ENCODE data around the gene WBP11.

- no peak for TF ChIP-seq EZH2phosphoT487 (IDR thresholded peaks at IDR 0.05; ENCODE audit: borderline replicate concordance, low read length)
- TF ChIP-seq CTCF (conservative IDR thresholded peaks at IDR 0.05; ENCODE audit: low read depth, low read length) = no peak
- no peak for TF ChIP-seq EZH2 (IDR thresholded peaks at IDR 0.05; ENCODE audit: low read length, unreplicated experiment)
Measured at GRCh38 chr12:14849661-14850060, 46.4 kb upstream of the WBP11 start.
